Pulmonary artery endothelial cell (primary cell): ENCODE data around the gene KLHL26. TPM values are rescaled to one million over a fixed set of nuclear protein-coding genes. Genes with fewer than 3 reads are reported as not detected.
"Not testable (repeated sequence)": the region's sequence is repeated elsewhere in the genome, so short reads cannot be mapped to it uniquely, and the experiment has no call there.

Source experiments
- DNase-seq: peaks from one replicate; pipeline ENCODE4 v3.0.0-alpha.2; 2011; ENCODE audit warnings: low read depth, low spot score
- total RNA-seq: library from RNA; depleted of rRNA; stranded (reverse); fragments of >200 nt; gene quantifications from 2 replicates; pipeline ENCODE4 v1.2.3, GENCODE V29; 2014

Gene KLHL26
- total RNA-seq, result 4.7 and 6.2 TPM in 2 replicates

- DNase-seq, result no peak
Measured at GRCh38 chr19:18636969-18637629, at the start of gene KLHL26. TSS of gene KLHL26 (plus strand) at chr19:18637028. CDS start at chr19:18637055, 27 bp downstream.

- DNase-seq, result no peak
Measured at GRCh38 chr19:18587561-18587960, 49.3 kb upstream of the KLHL26 start.

- no peak for DNase-seq
Measured at GRCh38 chr19:18587962-18588610, 48.7 kb upstream of the KLHL26 start.

GRCh38 chr19:18588611-18589379, 48.0 kb upstream of the KLHL26 start, which contains the start of gene REX1BD:
TSS of gene REX1BD (plus strand) at chr19:18588798. CDS start at chr19:18588802, 4 bp downstream.
- peak; percentile 46 for DNase-seq

- no peak for DNase-seq
Measured at GRCh38 chr19:18589380-18590272, 47.2 kb upstream of the KLHL26 start.

- no peak for DNase-seq
Measured at GRCh38 chr19:18590273-18591272, 46.3 kb upstream of the KLHL26 start.

- no peak for DNase-seq
Measured at GRCh38 chr19:18591735-18592385, 45.0 kb upstream of the KLHL26 start.

- DNase-seq, result not testable (repeated sequence)
Measured at GRCh38 chr19:18592732-18593131, 44.1 kb upstream of the KLHL26 start.

- DNase-seq, result no peak
Measured at GRCh38 chr19:18593367-18594095, 43.3 kb upstream of the KLHL26 start.

GRCh38 chr19:18594096-18594823, 42.6 kb upstream of the KLHL26 start:
- DNase-seq, result no peak

- DNase-seq, result no peak
Measured at GRCh38 chr19:18594824-18595373, 41.9 kb upstream of the KLHL26 start.

GRCh38 chr19:18595475-18595874, 41.4 kb upstream of the KLHL26 start:
- DNase-seq, result no peak

GRCh38 chr19:18596752-18597157, 40.1 kb upstream of the KLHL26 start:
- DNase-seq, result no peak

- no peak for DNase-seq
Measured at GRCh38 chr19:18597809-18598660, 38.8 kb upstream of the KLHL26 start.

- DNase-seq, result no peak
Measured at GRCh38 chr19:18599485-18599884, 37.3 kb upstream of the KLHL26 start.

- not testable (repeated sequence) for DNase-seq
Measured at GRCh38 chr19:18600692-18601397, 36.0 kb upstream of the KLHL26 start.
